GM18868 (cell line): ENCODE data around the gene DHRS4.
"Not testable (repeated sequence)": the region's sequence is repeated elsewhere in the genome, so short reads cannot be mapped to it uniquely, and the experiment has no call there.

Experiments used
- ATAC-seq: cut with Tn5 transposase; IDR thresholded peaks from one replicate; pipeline ENCODE4 v1.9.1; 2021; ENCODE audit warnings: mild to moderate bottlenecking, moderate library complexity; ENCODE audit not compliant: unreplicated experiment

DHRS4 gene

DNA sequence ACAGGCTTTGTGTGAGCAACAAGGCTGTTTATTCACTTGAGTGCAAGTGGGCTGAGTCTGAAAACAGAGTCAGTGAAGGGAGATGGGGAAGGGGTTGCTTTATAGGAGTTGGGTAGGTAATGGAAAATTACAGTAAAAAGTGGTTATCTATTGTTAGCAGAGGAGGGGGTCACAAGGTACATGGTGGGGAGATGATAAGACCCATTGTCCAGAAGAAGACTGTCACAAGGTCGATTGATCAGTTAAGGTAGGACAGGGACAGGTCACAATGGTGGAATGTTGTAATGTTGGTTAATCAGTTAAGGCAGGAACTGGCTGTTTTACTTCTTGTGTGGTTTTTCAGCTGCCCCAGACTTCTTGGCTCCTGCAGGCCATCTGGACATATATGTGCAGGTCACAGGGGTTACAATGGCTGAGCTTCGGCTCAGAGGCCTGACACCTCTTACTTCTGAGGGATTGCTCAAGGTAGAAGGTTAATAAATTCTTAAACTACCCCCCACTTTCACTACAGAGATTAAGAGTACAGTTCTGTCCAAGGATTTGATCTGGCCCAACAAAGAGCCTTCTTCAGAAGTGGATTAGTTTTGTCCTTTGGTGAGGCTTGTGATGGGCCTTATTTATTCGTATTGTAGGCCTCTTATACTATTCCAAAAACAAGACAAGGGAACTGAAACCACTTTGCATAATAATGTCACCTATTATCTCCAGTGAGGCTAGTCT, 13.8 kb upstream of the DHRS4 start:
- ATAC-seq = no peak

DNA sequence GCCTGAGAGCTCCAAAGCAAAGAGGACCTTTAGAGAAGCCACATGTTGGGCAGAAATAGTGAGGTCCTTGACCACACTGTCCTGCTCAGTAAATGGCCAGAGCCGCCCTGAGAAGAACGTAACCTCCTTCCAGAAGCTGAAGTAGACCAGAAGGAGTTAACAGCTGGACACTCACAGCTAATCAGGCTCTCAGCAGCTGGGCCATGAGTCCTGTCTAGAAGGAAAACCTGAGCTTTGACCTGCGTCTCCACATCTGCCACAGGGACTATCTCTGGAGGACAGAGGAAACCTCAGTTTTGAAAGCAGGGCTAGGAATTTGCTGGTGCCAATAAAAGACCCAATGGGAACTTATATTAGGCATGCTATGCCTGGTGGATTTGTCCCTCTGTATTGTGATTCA, 12.3 kb upstream of the DHRS4 start:
- no peak for ATAC-seq

DNA sequence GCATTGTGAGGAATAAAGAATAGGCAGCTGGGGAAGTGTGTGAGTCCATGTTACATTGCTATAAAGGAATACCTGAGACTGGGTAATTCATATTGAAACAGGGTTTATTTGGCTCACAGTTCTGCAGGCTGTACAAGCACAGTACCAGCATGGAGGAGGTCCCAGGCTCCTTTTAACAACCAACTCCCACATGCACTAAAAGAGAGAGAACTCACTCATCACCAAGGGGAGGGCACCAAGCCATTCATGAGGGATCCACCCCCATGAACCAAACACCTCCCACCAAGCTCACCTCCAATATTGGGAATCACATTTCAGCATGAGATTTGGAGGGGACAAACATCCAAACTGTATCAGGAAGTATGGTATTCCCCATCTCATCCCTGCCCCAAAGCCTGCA, 11.9 kb upstream of the DHRS4 start:
- ATAC-seq = no peak

DNA sequence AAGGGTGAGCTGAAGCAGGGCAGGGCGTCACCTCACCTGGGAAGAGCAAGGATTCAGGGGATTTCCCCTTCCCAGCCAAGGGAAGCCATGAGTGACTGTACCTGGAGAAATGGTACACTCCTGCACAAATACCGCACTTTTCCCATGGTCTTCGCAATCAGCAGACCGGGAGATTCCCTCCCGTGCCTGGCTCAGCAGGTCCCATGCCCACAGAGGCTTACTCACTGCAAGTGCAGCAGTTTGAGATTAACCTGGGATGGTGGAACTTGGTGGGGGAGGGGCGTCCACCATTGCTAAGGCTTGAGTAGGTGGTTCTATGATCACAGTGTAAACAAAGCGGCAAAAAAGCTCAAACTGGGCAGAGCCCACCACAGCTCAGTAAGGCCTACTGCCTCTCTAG, 11.0 kb upstream of the DHRS4 start:
- ATAC-seq = no peak

DNA sequence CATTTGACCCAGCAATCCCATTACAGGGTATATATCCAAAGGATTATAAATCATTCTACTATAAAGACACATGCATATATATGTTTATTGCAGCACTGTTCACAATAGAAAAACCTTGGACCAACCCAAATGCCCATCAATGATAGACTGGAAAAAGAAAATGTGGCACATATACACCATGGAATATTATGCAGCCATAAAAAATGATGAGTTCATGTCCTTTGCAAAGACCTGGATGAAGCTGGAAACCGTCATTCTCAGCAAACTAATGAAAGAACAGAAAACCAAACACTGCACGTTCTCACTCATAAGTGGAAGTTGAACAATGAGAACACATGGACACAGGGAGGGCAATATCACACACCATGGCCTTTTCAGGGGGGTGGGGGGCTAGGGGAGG, 4.5 kb upstream of the DHRS4 start:
- ATAC-seq = not testable (repeated sequence)

DNA sequence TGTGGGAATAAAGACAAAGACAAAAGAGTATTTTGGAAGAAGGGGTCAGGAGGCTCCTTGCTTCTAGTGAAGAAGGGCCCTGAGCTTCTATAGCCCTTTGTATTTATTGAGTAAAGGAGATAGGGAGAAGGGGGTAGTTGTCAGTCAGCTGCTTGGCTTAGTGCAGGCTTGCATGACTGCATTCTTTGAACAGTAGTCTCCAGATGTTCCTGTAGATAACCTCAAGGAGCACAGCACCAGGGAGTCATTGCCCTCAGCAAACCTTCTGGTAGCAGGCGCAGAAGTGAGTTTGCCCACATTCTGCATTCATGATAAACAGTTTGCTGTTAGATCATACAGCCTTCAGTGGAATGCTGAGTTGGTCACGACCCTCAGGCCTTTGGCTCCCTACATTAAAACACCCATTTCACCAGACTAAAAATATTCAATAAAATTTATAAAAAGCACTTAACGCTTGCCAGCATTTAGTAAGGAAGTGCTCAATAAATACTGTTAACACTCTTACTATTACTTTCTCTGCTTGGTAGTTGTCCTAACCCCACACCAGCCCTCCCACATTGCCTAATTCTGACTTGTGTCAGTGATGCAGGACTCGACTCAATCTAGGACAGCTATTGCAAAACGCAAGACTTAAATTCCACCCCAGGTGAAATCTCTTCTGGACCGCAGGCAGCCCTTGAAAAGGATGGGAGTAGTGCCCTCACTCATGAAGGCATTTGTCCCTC, 3.0 kb upstream of the DHRS4 start:
- ATAC-seq = no peak

DNA sequence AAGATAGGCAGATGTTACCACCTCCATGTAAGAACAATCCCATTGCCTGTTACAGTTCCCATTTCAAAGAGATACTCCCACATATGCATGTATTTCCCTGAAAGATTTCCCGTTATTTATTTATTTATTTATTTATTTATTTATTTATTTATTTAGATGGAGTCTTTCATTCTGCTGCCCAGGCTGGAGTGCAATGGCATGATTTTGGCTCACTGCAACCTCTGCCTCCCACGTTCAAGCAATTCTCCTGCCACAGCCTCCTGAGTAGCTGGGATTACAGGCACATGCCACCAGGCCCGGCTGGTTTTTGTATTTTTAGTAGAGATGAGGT, 2.5 kb upstream of the DHRS4 start:
- ATAC-seq = not testable (repeated sequence)

DNA sequence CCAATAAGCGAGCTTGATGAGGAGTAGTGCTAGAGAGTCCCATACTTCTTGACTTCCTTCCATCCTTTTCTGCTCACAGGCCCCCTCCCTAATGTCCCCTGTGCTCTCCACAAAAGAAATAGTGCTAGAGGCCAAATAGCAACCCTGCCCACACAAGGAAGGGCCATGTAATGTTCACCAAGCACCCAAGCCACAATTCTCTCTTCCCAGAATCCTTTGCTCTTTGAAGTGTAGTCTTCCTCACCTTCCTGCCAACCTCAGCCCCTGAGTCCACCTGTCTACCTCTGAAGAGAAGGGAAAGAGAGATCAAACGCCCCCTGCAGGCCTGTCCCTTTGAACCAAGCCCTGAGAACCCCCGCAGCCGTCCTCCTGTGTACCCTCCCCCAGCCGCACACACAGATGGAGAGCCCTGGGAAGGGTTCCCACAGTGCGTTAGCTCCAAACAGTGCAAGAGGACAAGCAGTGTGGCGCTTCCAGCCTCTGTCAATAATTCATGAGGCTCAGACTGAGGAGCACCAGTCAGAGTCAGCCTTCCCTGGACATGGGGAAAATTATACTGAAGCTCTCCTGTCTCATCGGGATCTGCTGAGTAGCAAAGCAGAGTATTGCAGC, 1.9 kb upstream of the DHRS4 start:
- ATAC-seq = no peak

DNA sequence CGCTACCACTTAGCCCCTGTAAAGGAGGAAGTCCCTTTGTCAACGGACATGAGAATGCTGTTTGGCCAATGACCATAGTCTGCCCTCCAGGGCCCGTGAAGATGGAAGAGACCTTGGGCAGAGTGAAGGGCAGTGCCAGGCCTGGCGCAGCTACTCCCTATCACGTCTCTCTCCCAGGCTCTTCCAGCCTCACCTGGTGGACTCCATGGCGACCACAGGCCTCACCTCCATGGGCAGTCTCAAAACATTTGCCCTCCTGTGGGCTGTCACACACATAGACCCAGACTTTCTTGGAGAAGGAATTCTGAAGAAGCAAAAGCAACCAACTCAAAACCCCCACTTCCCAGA, 480 bp upstream of the DHRS4 start:
- ATAC-seq = not testable (repeated sequence)

DNA sequence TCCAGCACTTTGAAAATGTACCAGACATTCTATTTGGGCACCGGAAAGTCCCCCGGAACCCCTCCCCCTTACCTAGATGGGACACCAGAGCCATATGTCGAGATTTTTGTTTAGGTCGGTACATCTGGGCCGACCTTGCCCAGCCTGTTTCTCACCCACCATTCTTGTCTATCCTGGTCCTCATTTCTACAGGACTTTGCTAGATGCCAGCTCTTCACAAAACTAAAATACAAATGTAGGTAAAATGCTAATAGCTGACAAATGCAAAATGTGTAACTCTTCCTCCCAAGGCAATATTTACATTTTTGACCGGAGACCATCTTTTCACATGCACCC, 677 bp downstream of the DHRS4 start:
- peak; percentile 26 for ATAC-seq

DNA sequence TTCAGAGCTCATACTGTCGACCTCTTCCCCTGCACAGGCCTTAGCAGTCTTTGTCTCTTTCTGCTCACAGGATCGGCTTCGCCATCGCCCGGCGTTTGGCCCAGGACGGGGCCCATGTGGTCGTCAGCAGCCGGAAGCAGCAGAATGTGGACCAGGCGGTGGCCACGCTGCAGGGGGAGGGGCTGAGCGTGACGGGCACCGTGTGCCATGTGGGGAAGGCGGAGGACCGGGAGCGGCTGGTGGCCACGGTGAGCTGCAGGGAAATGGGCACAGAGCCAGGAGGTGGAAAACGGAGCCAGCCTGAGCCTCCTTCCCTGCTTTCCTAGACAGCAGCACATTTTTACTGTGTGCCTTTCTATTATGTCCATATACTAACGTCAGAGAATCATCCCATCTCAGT, 1.4 kb downstream of the DHRS4 start:
- not testable (repeated sequence) for ATAC-seq

DNA sequence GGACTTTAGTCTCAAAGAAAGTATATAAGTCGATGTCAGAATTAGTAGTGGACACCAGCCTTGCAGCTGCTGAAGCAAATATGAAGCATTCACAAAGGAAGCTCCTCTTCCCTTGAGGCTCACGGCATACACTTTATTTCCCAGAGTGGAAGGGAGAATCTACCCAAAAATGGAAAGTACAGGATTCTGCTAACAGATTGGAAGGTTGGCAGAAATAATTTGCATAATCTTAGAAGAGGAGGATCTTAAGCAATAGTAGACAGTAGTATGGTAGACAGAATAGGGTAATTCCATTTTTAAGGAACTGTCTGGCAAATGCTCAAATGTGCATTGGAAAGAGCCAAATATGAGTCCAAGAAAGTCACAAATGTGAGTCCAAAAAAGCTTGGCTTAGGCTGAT, 2.2 kb downstream of the DHRS4 start:
- ATAC-seq = not testable (repeated sequence)

DNA sequence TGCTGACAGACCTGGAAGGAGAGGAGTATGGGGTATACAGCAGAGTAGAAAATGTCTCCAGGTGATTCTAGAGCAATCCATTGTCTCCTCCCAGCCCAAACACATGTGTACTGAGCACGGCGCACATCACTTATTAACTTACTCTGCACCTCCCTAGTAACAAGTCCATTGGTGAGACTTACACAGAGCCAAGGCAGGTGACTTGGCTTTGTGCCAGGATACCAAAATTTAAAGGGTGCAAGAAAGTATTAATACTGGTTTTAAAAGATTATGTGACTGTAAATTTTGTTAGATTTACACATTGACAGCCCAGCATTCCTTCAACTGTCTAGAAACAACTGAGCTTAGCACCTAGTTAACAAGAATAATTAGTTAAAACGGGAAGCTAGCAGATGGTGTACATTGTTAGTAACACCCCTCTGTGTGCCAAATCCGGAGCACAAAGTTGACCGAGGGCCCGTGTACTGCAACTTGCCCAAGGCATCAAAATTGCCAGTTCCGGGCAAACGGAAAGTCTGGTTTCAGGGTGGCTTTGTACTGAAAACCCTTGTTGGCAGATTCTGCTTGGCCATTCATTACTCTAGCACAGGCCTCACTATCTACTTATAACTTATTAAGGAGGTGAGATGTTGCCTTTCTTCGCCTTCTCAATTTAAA, 4.5 kb downstream of the DHRS4 start:
- not testable (repeated sequence) for ATAC-seq

DNA sequence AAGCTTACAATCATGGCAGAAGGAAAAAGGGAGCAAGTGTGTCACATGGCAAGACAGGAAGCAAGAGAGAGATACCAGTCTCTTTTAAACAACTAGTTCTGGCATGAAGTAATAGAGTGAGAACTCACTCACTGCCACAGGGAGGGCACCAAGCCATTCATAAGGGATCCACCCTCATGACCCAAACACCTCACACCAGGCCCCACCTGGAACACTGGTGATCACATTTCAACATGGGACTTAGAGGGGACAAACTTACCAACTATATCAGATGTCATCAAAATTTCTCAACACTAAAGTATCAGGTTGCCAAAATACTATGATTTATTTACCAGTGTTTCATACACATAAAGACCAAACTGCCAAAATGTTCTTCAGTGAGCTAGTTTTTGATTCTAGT, 7.3 kb downstream of the DHRS4 start:
- ATAC-seq = not testable (repeated sequence)

DNA sequence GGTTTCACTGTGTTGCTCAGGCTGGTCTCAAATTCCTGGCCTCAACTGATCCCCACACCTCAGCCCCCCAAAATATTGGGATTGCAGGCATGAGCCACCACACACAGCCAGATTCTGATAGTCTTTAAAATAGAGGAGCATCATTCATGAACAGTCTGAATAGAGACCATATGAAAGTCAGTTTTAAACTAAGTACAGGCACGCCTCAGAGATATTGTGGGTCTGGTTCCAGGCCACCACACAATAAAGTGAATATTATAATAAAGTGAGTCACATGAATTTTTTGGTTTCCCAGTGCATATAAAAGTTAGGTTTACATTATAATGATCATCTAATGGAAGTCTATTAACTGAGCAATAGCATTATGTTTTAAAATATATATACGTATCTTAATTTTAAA, 8.1 kb downstream of the DHRS4 start:
- not testable (repeated sequence) for ATAC-seq

DNA sequence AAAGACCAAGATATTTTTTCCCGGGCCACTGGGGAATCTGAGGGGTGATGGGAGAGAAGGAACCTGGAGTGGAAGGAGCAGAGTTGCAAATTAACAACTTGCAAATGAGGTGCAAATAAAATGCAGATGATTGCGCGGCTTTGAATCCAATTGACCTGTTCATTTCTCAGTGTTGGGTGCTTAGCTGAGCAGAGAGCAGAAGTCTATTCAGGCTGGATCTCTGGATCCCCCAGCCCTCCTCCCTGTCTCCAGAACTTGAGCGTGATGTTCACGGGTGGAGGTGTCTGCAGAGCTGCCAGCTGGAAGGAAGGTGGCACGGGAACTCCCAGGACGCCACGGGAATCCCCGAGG, 15.5 kb downstream of the DHRS4 start:
- ATAC-seq = not testable (repeated sequence)

DNA sequence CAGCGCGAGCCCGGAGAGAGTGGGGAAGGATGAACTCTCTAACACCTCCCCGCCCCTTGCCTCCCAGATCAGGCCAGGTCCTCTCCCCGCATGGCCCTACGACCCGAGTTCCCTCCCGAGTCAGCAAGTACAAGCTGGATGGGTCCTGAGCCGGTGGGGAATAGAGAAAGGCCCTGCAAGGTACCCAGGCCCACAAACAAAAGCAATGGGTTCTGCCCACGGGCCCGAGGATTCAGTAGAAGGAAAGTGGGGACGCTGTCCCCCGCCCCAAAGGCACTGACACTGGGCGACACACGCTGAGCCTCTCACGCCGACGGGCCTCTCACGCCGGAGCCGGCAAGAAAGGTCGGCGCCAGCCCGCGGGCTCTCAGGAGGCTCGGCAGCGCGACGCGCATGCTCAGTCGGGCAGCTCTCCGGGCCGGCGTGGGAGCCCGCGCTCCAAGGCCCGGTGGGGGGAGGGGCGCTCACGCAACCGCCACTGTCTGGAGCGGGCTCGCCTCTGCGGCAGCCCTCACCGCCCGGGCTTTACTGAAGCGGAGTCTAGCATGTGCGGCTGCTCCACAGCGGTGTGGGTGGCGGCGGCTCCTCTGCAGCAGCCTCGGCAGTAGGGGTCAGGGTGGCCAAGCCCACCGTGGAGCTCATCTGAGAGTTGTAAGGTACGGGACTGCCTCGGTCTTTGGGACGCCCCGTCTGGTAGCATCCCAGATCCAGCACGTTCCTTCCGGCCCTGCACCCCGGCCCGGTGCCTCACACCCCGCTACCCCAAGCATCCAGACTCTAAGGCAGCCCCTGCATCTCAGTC, 16.1 kb downstream of the DHRS4 start:
- peak; percentile 84 for ATAC-seq

DNA sequence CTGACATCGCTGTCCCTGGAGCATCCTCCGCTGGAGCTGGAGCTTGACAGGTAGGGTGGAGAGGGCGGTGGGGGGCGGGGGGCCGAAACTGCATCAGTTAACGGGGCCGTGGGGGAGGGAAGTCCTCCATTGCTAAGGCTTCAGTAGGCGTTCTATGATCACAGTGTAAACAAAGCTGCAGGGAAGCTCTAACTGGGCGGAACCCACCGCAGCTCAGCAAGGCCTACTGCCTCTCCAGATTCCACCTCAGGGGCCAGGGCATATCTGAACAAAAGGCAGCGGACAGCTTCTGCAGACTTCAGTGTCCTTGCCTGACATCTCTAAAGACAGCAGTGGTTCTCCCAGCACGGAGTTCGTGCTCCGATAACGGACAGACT, 16.7 kb downstream of the DHRS4 start:
- not testable (repeated sequence) for ATAC-seq

DNA sequence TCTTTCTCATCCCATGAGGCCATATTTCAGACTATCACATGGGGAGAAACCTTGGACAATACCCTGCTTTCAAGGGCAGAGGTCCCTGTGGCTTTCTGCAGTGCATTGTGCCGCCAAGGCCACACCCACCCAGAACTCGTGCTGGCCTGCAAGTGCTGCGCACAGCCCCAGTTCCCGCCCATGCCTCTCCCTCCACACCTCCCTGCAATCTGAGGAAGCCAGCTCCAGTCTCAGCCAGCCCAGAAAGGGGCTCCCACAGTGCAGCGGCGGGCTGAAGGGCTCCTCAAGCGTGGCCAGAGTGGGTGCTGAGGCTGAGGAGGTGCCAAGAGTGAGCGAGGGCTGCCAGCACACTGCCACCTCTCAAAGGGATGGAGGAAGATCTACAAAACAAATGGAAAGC, 19.6 kb downstream of the DHRS4 start:
- not testable (repeated sequence) for ATAC-seq

DNA sequence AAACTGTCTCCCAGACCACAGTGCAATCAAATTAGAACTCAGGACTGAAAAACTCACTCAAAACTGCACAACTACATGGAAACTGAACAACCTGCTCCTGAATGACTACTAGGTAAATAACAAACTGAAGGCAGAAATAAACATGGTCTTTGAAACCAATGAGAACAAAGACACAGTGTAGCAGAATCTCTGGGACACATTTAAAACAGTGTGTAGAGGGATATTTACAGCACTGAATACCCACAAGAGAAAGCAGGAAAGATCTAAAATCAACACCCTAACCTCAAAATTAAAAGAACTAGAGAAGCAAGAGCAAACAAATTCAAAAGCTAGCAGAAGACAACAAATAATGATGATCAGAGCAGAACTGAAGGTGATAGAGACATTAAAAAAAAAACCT, 20.5 kb downstream of the DHRS4 start:
- not testable (repeated sequence) for ATAC-seq

DNA sequence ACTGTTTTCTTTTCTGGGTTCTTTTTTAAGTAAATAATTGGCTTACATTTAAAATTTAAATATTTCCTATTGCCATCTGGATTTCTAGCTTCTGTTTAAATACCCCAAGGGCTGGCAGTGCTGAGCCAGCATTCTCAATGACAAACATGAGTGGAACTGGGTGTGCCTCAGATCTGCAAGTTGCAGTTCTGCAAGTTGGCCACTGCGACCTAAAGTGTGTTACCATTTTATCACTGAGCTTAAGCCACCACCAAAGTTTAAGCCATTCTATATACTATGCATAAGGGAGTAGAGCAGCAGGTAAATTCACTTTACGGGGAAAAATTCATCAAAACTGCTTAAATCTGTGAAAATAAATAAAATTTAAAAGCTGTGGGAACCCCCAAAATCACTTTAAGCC, 23.6 kb downstream of the DHRS4 start:
- peak; percentile 75 for ATAC-seq
